ENCODE results near the gene F12. TPM values are rescaled to one million over a fixed set of nuclear protein-coding genes. Genes with fewer than 3 reads are reported as not detected.

F12 gene
- total RNA-seq, 1 donor from 2014 or later, result 0.69 TPM

GRCh38 chr5:177412603-177413233 lies 3.4 kb upstream of the F12 start:
- H3K36me3 ChIP-seq, result no peaks in the 10 kb centered on the region
- no peak for ATAC-seq
- no peak overlapping the region for H3K27ac ChIP-seq
- TF ChIP-seq CTCF (IDR thresholded peaks at IDR 0.05), result no peak
- DNase-seq, result no peak
- H3K9me3 ChIP-seq, result no peaks in the 10 kb centered on the region
- intact Hi-C loops (cut with DNase I), result no loop called here
- H3K27me3 ChIP-seq, result no peaks in the 10 kb centered on the region
- no peak overlapping the region for H3K4me3 ChIP-seq
- peaks cover 9% of the 10 kb centered on the region for H3K4me1 ChIP-seq

DNA sequence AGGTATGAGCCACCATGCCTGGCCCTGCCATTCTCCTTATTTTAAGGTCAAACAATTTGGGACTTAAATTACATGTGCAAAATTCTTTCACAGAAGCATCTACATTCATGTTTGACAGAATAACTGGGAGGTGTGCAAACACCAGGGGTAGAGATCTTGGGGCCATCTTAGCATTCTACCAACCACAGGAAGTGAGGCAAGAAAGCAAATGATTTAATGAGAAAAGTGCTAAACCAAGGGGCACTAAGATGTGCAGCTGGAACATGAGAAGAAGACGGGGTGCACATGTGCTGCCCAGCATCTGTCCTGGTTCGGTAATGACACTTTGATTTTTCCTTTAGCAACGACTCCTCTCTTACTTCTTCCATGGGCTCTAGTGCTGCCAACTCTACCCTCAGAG lies 1.2 kb upstream of the F12 start:
- no peaks in the 10 kb centered on the region for H3K27me3 ChIP-seq
- no peak overlapping the region for H3K27ac ChIP-seq
- H3K4me1 ChIP-seq, result peaks cover 2% of the 10 kb centered on the region
- H3K36me3 ChIP-seq, result no peaks in the 10 kb centered on the region
- DNase-seq, result no peak
- ATAC-seq, result no peak
- H3K9me3 ChIP-seq, result no peaks in the 10 kb centered on the region
- no peak overlapping the region for H3K4me3 ChIP-seq
- intact Hi-C loops (cut with DNase I), result no loop called here
- no peak for TF ChIP-seq CTCF (IDR thresholded peaks at IDR 0.05)

GRCh38 chr5:177405805-177406204 lies 3.6 kb downstream of the F12 start:
- TF ChIP-seq CTCF (IDR thresholded peaks at IDR 0.05), result no peak
- Histone ChIP-seq H3K27me3 (peaks cover 32% of the 10 kb centered on the region), H3K4me3 (no peak overlapping the region), H3K36me3 (no peaks in the 10 kb centered on the region), H3K4me1 (peaks cover 38% of the 10 kb centered on the region), H3K9me3 (no peaks in the 10 kb centered on the region), H3K27ac (no peak overlapping the region)
- ATAC-seq, result peak; percentile 57
- no peak for DNase-seq
- intact Hi-C loops (cut with DNase I), result loop anchor here (10.0 kb wide), 1 partner anchor 49 kb away; no protein-coding TSS in a partner anchor

GRCh38 chr5:177405312-177405711 lies 4.1 kb downstream of the F12 start:
- ATAC-seq (no peak), DNase-seq (no peak)
- Histone ChIP-seq H3K36me3 (no peaks in the 10 kb centered on the region), H3K9me3 (no peaks in the 10 kb centered on the region), H3K27ac (no peak overlapping the region), H3K4me1 (peaks cover 41% of the 10 kb centered on the region), H3K4me3 (no peak overlapping the region), H3K27me3 (peaks cover 37% of the 10 kb centered on the region)
- TF ChIP-seq CTCF (IDR thresholded peaks at IDR 0.05), result no peak
- intact Hi-C loops (cut with DNase I), result loop anchor here (10.0 kb wide), 1 partner anchor 49 kb away; no protein-coding TSS in a partner anchor

- no peaks in the 10 kb centered on the region for H3K36me3 ChIP-seq
- no peak overlapping the region for H3K27ac ChIP-seq
- H3K27me3 ChIP-seq, result peaks cover 43% of the 10 kb centered on the region
- DNase-seq (no peak), ATAC-seq (no peak)
- peak overlapping the region; percentile 63 for H3K4me3 ChIP-seq
- H3K9me3 ChIP-seq, result no peaks in the 10 kb centered on the region
- H3K4me1 ChIP-seq, result peaks cover 43% of the 10 kb centered on the region
- no peak for TF ChIP-seq CTCF (IDR thresholded peaks at IDR 0.05)
- intact Hi-C loops (cut with DNase I), result loop anchor here (10.0 kb wide), 1 partner anchor 50 kb away; no protein-coding TSS in a partner anchor
Measured at GRCh38 chr5:177404641-177405179, 4.7 kb downstream of the F12 start.
